ELF-1 (cell line): ENCODE data around the gene CCDC194.
"Not testable (repeated sequence)": the region's sequence is repeated elsewhere in the genome, so short reads cannot be mapped to it uniquely, and the experiment has no call there.

Experiments
- DNase-seq: peaks from one replicate; pipeline ENCODE4 v3.0.0-alpha.2; 2016; ENCODE audit warnings: low read depth, low spot score

Gene CCDC194

GRCh38 chr19:17376935-17377600 is 16.9 kb downstream of the CCDC194 start, which contains the start of gene PLVAP:
TSS of gene PLVAP (minus strand) at chr19:17377342. CDS start at chr19:17377288, 54 bp downstream.
- no peak for DNase-seq

GRCh38 chr19:17370026-17370587 is 23.9 kb downstream of the CCDC194 start:
- DNase-seq: no peak

GRCh38 chr19:17365361-17365760 is 28.6 kb downstream of the CCDC194 start:
- no peak for DNase-seq

DNA sequence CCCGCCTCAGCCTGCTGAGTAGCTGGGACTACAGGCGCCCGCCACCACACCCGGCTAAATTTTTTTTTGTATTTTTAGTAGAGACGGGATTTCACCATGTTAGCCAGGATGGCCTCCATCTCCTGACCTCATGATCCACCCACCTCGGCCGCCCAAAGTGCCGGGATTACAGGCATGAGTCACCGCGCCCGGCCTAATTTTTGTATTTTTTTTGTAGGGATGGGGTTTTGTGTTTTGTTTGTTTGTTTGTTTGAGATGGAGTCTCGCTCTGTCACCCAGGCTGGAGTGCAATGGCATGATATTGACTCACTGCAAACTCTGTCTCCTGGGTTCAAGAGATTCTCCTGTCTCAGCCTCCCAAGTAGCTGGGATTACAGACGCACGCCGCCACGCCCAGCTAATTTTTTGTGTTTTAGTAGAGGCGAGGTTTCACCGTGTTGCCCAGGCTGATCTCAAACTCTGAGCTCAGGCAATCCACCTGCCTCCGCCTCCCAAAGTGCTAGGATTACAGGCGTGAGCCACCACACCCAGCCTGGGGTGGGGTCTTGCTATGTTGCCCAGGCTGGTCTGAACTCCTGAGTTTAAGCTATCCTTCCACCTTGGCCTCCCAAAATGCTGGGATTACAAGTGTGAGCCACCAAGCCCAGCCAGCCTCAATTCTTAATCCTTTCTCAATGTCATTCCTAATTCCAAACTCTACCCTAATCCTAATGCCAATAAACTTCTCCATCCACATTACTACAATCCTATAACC is 30.0 kb downstream of the CCDC194 start:
- not testable (repeated sequence) for DNase-seq

GRCh38 chr19:17359905-17360800 is 33.8 kb downstream of the CCDC194 start:
- no peak for DNase-seq

- DNase-seq: no peak
Measured at GRCh38 chr19:17358395-17358794, 35.6 kb downstream of the CCDC194 start.

DNA sequence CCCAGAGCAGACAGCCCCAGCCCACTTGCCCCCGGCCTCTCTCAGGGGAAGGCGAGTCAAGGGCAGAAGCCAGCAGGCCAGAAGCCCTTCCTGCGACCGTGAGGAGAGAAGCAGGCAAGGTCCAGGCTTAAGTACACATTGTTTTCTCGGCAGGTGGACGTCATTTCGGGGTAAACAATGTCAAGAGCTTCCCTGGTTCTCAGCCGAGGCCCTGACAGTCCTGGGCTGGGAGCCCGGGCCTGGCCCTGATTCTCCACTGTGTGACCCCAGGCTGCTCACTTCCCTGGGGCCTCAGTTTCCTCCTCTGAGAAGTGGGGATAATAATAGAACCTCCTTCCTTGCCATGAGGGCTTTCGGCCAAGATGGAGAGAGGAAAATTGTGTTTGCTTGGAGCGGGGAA is 36.3 kb downstream of the CCDC194 start:
- no peak for DNase-seq

DNA sequence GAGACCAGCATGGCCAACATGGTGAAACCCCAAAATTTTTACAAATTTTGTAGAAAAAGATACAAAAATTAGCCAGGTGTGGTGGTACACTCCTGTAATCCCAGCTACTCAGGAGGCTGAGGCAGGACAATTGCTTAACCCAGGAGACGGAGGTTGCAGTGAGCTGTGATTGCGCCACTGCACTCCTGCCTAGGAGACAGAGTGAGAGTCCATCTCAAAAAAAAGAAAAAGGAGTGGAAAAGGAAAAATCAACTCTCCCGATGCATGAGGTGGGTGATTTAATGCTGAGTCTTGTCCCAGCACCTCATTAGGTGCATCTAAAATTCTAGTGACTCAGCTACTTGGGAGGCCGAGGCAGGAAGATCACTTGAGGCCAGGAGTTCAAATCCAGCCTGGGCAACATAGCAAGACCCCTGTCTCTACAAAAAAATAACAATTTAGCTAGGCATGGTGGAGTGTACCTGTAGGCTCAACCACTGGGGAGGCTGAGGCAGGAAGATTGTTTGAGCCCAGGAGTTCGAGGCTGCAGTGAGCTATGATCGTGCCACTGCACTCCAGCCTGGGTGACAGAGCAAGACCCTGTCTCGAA is 36.8 kb downstream of the CCDC194 start:
- no peak for DNase-seq

DNA sequence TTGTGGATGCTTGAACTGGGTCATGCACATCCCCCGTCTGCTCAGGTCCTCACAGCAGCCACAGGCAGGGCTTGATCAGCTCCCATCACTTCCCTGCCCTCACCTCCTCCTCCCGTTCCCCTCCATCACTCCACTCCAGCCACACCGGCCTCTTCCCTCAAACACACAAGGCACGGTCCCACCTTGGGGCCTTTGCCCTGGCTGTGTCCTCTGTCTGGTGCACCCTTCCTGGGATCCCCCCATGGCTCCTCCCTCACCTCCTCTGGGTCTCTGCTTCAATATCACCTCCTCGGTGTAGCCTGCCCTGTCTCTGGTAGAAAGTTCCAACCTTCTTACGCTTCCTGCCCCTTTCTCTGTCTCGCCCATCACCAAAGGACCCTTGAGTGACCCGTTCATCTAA is 40.6 kb downstream of the CCDC194 start:
- no peak for DNase-seq

DNA sequence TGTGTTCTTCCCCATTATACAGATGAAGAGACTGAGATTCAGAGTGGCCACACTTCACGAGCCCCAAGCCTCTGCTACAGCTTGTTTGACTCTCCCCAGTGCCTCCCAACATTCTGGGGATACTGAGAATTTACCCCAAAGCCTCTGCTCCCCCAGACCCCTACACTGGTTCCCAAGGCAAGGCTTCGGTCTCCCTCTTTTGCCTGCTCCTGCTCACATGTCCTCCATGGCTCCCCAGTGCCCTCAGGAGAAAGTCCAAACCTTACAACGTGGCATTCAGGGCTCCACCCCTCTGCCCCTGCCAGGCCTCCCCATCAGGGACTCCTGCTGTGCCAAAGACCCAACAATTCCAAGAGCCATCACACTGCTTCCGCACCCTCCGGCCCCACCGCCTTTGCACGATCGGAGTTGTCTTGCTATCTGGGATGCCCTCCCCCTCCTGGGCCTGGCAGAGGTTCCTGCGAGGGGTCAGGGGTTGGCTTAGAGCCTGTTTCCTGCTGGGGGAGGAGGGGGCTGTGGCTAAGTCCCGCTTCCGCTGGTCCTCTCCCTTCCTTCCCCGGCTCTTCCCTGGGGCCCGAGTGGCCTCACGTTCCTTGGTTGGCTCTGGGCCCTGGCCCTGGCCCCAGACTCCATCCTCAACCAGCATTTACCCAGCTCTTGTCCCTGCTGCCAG is 41.3 kb downstream of the CCDC194 start:
- DNase-seq: no peak

DNA sequence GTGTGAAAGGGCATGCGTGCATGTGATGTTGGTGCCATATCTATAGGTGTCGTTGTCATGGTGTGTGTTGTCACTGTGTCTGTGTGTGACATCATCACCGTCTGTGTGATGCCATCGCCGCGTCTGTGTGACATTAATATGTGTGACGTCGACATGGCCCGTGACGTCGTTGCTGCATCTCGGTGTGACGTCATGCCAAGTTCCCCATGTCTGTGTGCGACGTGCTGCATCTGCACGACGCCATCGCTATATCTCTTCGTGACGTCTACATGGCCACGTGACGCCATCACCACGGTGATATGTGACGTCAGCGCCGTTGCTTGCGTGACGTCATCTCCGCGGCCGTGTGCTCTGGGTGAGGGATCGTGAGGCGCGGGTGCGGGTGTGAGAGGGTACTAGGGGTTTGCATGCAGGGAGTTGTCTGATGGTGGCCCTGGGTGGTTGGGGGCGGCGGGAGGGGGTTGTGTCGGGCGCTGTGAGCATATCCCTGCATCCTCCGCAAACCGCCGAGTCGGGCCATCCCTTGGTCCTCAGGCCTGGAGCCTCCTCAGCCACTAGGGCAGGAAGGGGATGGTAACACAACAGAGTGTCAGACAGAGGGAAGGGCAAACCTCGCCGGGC is 42.1 kb downstream of the CCDC194 start:
- DNase-seq: no peak

DNA sequence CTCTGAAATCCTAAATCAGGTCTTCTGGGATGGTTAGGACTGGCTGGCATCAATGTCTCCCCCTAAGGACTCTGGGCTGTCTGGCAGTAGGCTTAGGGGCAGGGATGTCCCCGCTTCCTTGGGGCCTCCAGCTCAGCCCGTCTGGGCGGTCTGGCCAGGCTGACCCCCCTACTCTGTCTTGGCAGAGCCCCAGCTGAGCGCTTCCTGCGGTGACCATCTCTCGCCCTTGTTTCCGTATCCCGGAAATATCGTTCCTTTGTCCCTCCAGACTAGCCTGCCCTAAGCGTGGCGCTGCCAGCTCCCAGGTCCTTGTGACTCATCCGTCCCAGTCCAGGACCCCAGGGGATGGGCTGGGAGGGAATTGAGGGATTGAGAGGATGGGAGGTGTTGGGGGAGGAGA is 45.3 kb downstream of the CCDC194 start:
- peak; percentile 83 for DNase-seq

DNA sequence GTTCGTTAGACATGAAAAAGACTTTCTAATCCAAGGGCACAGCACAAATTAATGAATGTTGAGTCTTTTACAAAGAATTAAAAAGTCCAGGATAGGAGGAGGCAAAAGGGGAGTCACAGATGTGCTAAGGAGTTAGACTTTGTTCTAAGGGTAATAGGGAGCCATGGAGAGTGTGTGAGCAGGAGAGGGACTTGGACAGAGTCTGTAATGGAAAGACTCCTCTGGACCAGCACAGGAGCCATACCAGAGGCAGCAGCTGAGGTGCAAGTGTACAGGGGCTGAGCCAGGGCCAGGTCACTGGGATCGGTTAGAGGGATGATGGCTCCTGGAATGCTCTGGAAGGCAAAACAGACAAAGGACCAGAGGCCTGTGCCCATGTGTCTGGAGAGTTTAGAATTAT is 46.1 kb downstream of the CCDC194 start:
- no peak for DNase-seq

- no peak for DNase-seq
Measured at GRCh38 chr19:17347361-17347760, 46.6 kb downstream of the CCDC194 start.

GRCh38 chr19:17346109-17346671 is 47.8 kb downstream of the CCDC194 start:
- DNase-seq: peak; percentile 92

DNA sequence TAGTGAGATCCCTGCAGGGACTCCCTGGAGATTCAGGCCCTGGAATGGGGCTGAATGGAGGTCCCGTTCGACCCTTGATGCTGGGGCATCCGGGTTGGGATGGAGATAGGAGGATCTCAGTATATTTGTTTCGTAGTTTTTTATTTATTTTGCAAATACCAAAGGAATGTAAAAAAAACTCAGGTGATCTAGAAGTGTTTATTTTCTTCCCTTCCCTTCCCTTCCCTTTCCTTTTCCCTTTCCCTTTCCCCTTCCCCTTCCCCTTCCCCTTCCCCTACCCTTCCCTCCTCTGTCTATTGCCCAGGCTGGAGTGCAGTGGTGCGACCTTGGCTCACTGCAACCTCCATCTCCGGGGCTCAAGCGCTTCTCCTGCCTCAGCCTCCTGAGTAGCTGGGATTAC is 52.2 kb downstream of the CCDC194 start:
- no peak for DNase-seq

DNA sequence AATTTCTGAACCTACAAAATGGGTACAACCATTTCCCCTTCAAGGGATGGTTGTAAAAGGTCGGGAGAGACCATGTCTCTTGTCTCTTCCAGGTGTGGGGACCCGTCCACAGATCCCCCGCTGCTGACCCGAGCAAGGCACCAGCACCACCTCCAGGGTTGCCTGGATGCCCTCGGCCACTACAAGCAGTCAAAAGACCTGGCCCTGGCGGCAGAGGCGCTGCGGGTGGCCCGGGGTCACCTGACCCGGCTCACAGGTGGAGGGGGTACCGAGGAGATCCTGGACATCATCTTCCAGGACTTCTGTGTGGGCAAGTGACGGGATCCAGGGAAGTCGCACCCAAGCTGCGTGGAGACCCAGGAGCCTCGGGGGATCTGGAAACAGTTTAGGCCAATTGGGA is 52.6 kb downstream of the CCDC194 start:
- no peak for DNase-seq

GRCh38 chr19:17340871-17341357 is 53.1 kb downstream of the CCDC194 start:
- DNase-seq: peak; percentile 44
